Activated effector memory CD4-positive, alpha-beta T cell treated with anti-CD3 and anti-CD28 coated beads, Interleukin-2, amount 50 U/mL, for 16 hours (primary cell): ENCODE results near the gene RGS5.
"Not testable (repeated sequence)": the region's sequence is repeated elsewhere in the genome, so short reads cannot be mapped to it uniquely, and the experiment has no call there.

Source experiments
- DNase-seq: peaks from one replicate; pipeline ENCODE4 v3.0.0-alpha.2; 2020

RGS5 gene, protein sequence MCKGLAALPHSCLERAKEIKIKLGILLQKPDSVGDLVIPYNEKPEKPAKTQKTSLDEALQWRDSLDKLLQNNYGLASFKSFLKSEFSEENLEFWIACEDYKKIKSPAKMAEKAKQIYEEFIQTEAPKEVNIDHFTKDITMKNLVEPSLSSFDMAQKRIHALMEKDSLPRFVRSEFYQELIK

GRCh38 chr1:163202833-163203451 is at the start of gene RGS5:
TSS of gene RGS5 (minus strand) at chr1:163202916. CDS start at chr1:163202835, 81 bp downstream.
- no peak for DNase-seq

- DNase-seq, result no peak
These were observed 47.8 kb upstream of the RGS5 start for GRCh38 chr1:163250382-163250974.

GRCh38 chr1:163248064-163248463 is 45.3 kb upstream of the RGS5 start:
- DNase-seq, result no peak

- not testable (repeated sequence) for DNase-seq
These were observed 41.9 kb upstream of the RGS5 start for GRCh38 chr1:163244648-163245047.

GRCh38 chr1:163241746-163242145 is 39.0 kb upstream of the RGS5 start:
- DNase-seq, result no peak

DNA sequence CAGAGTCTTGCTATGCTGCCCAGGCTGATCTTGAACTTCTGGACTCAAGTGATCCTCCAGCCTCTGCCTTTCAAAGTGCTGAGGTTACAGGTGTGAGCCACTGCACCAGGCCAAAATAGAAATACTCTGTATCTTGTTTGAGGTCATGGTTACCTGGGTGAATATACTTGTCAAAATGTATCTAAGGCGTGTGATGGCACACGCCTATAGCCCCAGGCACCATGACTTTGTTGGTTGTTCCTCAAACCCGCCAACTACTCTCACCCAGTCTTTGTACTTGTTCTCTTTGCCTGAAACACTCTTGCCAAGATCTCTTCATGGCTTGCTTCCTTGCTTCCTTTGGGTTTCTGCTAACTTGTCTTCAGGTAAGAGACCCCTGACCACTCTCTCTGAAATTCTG is 38.0 kb upstream of the RGS5 start:
- no peak for DNase-seq

DNA sequence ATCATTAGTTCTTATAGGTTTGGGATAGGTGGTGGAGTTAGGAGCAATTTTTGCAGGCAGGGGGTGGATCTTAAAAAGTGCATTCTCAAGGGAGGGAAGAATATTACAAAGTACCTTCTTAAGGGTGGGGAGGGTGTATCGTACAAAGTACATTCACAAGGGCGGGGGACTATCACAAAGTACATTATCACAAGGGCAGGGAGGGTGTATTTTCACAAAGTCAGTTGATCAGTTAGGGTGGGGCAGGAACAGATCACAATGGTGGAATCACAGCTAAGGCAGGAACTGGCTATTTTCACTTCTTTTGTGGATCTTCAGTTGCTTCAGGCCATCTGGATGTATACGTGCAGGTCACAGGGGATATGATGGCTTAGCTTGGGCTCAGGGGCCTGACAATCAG is 30.9 kb upstream of the RGS5 start:
- DNase-seq, result not testable (repeated sequence)

- no peak for DNase-seq
These were observed 28.7 kb upstream of the RGS5 start for GRCh38 chr1:163231385-163231784.

GRCh38 chr1:163230827-163231226 is 28.1 kb upstream of the RGS5 start:
- no peak for DNase-seq

DNA sequence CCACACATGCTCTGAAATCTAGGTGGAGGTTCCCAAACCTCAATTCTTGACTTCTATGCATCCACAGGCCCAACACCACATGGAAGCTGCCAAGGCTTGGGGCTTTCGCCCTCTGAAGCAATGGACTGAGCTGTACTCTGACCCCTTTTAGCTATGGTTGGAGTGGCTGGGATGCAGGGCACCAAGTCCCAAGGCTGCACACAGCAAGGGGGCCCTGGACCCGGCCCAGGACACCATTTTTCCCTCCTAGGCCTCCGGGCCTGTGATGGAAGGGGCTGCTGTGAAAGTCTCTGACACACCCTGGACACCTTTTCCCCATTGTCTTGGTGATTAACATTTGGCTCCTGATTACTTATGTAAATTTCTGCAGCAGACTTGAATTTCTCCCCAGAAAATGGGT is 25.6 kb upstream of the RGS5 start:
- DNase-seq, result not testable (repeated sequence)

GRCh38 chr1:163227126-163227525 is 24.4 kb upstream of the RGS5 start:
- DNase-seq, result no peak

DNA sequence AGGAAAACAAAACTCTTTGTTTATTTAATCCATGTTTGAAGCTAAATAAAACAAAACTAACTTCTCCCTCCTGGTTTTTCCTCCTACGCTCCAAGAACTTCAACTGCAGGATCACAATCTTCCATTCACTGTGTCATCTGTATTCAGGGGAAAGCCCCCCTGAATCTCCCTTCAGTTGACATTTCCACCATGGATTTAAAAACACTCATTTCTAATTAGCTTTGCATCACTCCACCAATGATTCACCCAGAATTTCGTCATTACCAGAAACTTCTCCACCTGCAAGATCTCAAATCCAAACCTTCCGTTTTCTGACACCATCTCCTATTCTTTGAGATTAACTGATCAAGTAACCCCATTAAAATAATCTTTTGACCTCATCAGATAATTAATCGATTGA is 10.9 kb upstream of the RGS5 start:
- no peak for DNase-seq

- no peak for DNase-seq
These were observed 9.0 kb upstream of the RGS5 start for GRCh38 chr1:163211667-163212066.

DNA sequence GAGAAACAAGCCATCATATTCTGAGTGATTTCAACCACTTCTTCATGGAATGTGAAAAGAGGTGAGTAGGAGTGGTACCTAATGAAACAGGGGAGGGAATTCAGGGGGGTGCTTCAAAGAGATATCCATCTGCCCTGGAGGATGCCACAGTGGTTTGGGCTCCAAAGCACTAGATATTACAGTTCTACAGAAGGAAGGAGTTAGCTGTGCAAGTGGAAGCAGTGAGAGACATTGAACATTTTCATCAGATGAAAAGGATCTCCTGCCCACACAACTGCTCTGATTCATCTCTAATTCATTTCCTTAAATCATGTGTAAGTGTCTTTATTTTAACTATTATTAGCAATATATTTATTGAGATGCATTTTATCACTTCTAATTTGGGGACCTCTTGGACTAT is 2.8 kb upstream of the RGS5 start:
- no peak for DNase-seq

GRCh38 chr1:163203561-163203960 is 845 bp upstream of the RGS5 start:
- no peak for DNase-seq

- no peak for DNase-seq
These were observed 810 bp downstream of the RGS5 start for GRCh38 chr1:163201906-163202305.

DNA sequence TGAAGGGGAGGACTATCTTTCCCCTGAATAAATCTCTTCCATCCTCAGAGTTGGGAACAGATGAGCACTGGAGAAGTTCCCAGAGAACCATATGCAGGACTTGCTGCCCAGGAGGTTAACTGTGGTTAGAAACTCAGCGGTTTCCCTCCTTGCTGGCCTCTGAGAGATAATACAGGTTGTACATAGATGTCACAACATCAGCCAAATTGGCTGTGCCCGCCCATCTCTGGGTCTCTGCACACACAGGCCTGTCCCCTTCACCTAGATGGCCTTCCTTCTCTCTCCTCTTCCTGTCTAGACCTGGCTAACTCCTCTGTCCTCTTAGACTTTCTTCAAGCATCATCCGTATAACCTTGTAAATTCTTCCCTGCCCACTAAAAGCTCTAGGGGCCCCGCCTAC is 5.7 kb downstream of the RGS5 start:
- DNase-seq, result no peak

DNA sequence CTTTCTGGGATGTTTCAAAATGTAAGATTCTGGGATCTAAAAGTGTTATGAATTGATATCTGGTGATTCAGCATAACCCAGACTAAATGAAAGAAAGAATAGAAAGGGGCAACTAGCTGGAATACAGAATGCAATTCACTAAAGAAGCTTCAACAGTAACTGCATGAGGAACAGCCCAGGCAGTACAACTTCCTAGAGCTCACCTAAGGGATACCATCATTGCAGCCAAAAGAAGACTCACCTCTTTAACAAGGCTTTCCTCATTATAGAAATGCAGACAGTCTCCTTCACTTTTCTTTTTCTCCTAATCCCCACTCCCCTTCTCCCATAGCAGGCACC is 6.3 kb downstream of the RGS5 start:
- no peak for DNase-seq

GRCh38 chr1:163195728-163196448 is 6.8 kb downstream of the RGS5 start:
- no peak for DNase-seq

GRCh38 chr1:163191301-163191700 is 11.4 kb downstream of the RGS5 start:
- no peak for DNase-seq

- DNase-seq, result no peak
These were observed 13.8 kb downstream of the RGS5 start for GRCh38 chr1:163188947-163189346.

DNA sequence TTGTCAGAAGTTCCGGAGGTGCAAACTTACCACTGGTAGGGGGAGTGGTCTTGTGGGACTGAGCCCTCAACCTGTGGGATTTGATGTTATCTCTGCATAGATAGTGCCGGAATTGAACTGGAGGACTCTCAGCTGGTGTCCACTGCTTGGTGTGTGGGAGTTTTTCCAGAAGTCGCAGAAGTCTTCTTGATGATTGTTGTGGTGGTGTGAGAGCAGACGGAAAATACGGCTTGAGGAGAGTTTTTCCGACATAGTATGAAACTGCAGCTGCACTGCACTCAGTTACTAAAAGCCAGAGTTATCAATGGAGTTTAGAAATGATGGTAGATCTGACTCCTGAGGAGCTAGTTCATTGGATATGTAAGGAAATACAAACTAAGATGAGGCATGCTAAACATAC is 14.9 kb downstream of the RGS5 start:
- DNase-seq, result no peak

DNA sequence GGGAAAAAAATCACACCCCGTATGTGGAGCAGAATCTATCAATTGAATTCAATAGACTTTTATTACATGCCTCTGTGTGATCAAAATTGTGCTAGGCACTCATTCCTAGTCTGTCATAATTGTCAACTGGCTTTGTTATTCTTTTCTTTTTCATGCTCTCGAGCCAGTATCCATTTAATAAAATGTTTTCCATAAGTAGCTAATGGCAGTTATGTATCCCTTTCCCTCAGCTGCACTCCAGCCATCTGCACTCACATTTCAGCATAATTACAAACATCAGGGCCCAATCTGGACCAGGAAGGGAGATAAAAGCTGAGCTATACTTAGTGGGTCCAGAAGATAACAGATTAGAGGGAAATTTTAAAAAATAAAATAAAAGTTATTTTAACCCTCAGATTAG is 15.9 kb downstream of the RGS5 start:
- DNase-seq, result no peak

DNA sequence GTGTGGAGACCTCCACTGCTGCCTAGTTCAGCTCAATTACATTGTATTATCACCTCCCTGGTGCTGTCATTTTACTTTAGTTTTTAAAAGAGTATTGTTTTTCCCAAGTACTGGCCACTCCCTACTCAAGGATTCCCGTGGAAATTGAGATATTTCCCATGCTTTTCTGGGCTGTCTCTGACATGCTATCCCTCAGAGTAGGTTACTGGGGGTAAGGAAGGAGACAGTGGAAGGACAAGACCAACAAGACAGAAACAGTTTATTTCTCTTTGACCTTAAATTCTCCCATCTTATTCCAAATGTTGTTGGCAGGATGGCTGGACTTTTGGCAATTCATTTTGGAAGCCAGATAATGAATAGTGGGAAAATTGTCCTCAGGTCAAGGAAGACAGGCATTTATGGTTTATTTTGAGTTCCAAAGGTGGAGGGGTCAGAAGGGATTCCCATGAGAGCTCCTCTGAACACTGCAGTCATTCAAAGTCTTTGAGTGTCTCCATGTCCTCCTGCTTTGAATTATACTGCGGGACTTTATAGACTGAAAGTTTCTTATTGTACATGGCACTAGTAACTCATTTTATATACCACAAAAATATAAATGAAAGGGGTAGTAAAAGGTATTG is 20.3 kb downstream of the RGS5 start:
- DNase-seq, result no peak
